ENCODE data around the gene ANKRD23.

- TF ChIP-seq SUZ12 (IDR thresholded peaks at IDR 0.05; ENCODE audit: extremely low read depth, insufficient read depth, insufficient read length): no peak
- no peak for TF ChIP-seq YY1 (IDR thresholded peaks at IDR 0.05; ENCODE audit: insufficient read depth, insufficient read length)
These were observed 5.2 kb downstream of the ANKRD23 start for GRCh38 chr2:96838345-96839292.

Data from NT2/D1 (cell line).